Ishikawa (cell line): ENCODE results near the gene DPH1.

Experiments used
- CEBPB ChIP-seq: IDR thresholded peaks from 2 replicates; pipeline ENCODE4 v1.6.1; 2012
- EP300 ChIP-seq: IDR thresholded peaks from 2 replicates; pipeline ENCODE4 v1.6.1; 2012; ENCODE audit warnings: borderline replicate concordance
- TAF1 ChIP-seq: IDR thresholded peaks from 2 replicates; pipeline ENCODE4 v1.6.1; 2012; ENCODE audit warnings: low read depth, mild to moderate bottlenecking
- TCF12 ChIP-seq: IDR thresholded peaks from 2 replicates; pipeline ENCODE4 v1.6.1; 2012; ENCODE audit warnings: low read depth
- YY1 ChIP-seq: IDR thresholded peaks from 2 replicates; pipeline ENCODE4 v1.6.1; 2012; ENCODE audit warnings: low read depth
- TF ChIP-seq, protein P1 (sequence below): IDR thresholded peaks from 2 replicates; pipeline ENCODE4 v1.6.1; 2012
- TF ChIP-seq, protein P2 (sequence below): IDR thresholded peaks from 2 replicates; pipeline ENCODE4 v1.6.1; 2012; ENCODE audit warnings: low read depth, mild to moderate bottlenecking

DNA sequence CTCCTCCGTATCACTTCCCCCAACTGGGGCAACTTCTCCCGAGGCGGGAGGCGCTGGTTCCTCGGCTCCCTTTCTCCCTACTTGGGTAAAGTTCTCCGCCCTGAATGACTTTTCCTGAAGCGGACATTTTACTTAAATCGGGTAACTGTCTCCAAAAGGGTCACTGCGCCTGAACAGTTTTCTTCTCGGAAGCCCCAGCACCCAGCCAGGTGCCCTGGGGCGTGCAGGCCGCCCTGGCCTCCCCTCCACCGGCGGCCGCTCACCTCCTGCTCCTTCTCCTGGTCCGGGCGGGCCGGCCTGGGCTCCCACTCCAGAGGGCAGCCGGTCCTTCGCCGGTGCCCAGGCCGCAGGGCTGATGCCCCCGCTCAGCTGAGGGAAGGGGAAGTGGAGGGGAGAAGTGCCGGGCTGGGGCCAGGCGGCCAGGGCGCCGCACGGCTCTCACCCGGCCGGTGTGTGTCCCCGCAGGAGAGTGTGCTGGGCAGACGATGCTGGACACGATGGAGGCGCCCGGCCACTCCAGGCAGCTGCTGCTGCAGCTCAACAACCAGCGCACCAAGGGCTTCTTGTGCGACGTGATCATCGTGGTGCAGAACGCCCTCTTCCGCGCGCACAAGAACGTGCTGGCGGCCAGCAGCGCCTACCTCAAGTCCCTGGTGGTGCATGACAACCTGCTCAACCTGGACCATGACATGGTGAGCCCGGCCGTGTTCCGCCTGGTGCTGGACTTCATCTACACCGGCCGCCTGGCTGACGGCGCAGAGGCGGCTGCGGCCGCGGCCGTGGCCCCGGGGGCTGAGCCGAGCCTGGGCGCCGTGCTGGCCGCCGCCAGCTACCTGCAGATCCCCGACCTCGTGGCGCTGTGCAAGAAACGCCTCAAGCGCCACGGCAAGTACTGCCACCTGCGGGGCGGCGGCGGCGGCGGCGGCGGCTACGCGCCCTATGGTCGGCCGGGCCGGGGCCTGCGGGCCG is 26.5 kb downstream of the DPH1 start:
- TF ChIP-seq TAF1: no peak
- no peak for TF ChIP-seq EP300
- TF ChIP-seq CEBPB: no peak
- TF ChIP-seq, protein P1, sequence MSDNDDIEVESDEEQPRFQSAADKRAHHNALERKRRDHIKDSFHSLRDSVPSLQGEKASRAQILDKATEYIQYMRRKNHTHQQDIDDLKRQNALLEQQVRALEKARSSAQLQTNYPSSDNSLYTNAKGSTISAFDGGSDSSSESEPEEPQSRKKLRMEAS: no peak
- no peak for TF ChIP-seq TCF12
- TF ChIP-seq YY1: no peak
- TF ChIP-seq, protein P2, sequence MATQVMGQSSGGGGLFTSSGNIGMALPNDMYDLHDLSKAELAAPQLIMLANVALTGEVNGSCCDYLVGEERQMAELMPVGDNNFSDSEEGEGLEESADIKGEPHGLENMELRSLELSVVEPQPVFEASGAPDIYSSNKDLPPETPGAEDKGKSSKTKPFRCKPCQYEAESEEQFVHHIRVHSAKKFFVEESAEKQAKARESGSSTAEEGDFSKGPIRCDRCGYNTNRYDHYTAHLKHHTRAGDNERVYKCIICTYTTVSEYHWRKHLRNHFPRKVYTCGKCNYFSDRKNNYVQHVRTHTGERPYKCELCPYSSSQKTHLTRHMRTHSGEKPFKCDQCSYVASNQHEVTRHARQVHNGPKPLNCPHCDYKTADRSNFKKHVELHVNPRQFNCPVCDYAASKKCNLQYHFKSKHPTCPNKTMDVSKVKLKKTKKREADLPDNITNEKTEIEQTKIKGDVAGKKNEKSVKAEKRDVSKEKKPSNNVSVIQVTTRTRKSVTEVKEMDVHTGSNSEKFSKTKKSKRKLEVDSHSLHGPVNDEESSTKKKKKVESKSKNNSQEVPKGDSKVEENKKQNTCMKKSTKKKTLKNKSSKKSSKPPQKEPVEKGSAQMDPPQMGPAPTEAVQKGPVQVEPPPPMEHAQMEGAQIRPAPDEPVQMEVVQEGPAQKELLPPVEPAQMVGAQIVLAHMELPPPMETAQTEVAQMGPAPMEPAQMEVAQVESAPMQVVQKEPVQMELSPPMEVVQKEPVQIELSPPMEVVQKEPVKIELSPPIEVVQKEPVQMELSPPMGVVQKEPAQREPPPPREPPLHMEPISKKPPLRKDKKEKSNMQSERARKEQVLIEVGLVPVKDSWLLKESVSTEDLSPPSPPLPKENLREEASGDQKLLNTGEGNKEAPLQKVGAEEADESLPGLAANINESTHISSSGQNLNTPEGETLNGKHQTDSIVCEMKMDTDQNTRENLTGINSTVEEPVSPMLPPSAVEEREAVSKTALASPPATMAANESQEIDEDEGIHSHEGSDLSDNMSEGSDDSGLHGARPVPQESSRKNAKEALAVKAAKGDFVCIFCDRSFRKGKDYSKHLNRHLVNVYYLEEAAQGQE: no peak
